OCI-M2 (cell line): ENCODE results near the gene AK9.

Experiments used
- DNase-seq: peaks from one replicate; lab custom pipeline; 2025; ENCODE audit not compliant: unreplicated experiment; lab: John Stamatoyannopoulos, UW

AK9 gene

GRCh38 chr6:109448615-109449014 lies 242.4 kb downstream of the AK9 start:
- DNase-seq, result no peak

- no peak for DNase-seq
Measured at GRCh38 chr6:109447878-109448555, 243.0 kb downstream of the AK9 start.

GRCh38 chr6:109447087-109447486 lies 243.9 kb downstream of the AK9 start:
- DNase-seq, result no peak

- no peak for DNase-seq
Measured at GRCh38 chr6:109446541-109446940, 244.5 kb downstream of the AK9 start.

GRCh38 chr6:109446072-109446471 lies 244.9 kb downstream of the AK9 start:
- no peak for DNase-seq

- DNase-seq, result no peak
Measured at GRCh38 chr6:109445382-109445781, 245.6 kb downstream of the AK9 start.

GRCh38 chr6:109443425-109443950 lies 247.5 kb downstream of the AK9 start:
- DNase-seq, result no peak
